ENCODE data around the gene EPB41L2. TPM values are rescaled to one million over a fixed set of nuclear protein-coding genes. Genes with fewer than 3 reads are reported as not detected.

Gene EPB41L2
- total RNA-seq, 4 donors from 2014 or later, result 58.8 to 105 (median 81.3) TPM

DNA sequence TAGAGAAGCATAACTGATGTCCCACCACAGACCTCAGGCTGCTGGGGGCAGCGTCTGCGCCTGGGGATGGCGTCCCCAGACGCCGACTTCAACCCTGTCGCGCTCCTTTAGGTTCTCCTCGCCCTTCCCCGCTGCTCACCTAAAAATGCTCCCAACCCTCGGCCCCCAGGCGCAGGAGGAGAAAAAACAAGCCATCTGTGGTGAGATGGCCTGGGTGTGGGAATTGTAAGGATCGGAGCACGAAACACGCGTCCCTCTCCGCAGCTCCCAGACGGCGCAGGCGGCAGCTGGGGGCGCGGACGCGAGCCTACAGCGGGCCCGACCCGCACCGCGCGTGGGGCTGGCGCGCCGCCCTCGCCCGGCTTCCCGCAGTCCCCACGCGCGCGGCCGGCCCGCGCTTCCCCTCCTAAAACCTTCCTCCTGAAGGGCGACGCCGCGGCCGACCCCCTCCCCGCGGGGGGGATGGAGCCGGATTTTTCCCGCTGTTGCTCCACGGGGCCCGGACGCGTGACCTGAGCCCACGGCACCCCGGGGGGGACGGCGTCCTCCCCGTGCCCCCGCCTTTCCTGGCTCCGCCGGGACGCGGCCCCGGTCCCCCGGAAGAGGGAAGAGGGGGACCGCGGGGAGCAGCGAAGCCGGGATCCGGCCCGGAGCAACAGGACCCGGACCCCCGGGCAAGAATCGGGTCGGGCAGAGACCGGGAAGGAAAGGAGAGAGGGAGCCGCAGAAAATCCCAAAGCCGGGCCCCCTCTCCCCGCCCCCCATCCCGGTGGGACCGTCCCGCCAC, 611 bp downstream of the EPB41L2 start:
- Histone ChIP-seq H3K27ac (peak overlapping the region; percentile 55 to 91 (median 87)), H3K4me3 (replicated peaks in 1 of 3) (peak overlapping the region; percentile 74 to 98 (median 92)), H3K27me3 (no peaks in the 10 kb centered on the region), H3K4me1 (peaks cover 3 to 17% of the 10 kb centered on the region in 2 donors), H3K36me3 (no peaks in the 10 kb centered on the region), H3K9me3 (no peaks in the 10 kb centered on the region)
- 0 to 1% methylated on average over 8 to 35 of the region's 84 CpGs for WGBS, 2 donors
- TF ChIP-seq POLR2A (IDR thresholded peaks at IDR 0.05), result no peak
- TF ChIP-seq, protein P1, sequence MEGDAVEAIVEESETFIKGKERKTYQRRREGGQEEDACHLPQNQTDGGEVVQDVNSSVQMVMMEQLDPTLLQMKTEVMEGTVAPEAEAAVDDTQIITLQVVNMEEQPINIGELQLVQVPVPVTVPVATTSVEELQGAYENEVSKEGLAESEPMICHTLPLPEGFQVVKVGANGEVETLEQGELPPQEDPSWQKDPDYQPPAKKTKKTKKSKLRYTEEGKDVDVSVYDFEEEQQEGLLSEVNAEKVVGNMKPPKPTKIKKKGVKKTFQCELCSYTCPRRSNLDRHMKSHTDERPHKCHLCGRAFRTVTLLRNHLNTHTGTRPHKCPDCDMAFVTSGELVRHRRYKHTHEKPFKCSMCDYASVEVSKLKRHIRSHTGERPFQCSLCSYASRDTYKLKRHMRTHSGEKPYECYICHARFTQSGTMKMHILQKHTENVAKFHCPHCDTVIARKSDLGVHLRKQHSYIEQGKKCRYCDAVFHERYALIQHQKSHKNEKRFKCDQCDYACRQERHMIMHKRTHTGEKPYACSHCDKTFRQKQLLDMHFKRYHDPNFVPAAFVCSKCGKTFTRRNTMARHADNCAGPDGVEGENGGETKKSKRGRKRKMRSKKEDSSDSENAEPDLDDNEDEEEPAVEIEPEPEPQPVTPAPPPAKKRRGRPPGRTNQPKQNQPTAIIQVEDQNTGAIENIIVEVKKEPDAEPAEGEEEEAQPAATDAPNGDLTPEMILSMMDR (IDR thresholded peaks at IDR 0.05), result no peak
- DNase-seq, result peak; percentile 28 to 35
- intact Hi-C loops (cut with DNase I), result no loop called here

DNA sequence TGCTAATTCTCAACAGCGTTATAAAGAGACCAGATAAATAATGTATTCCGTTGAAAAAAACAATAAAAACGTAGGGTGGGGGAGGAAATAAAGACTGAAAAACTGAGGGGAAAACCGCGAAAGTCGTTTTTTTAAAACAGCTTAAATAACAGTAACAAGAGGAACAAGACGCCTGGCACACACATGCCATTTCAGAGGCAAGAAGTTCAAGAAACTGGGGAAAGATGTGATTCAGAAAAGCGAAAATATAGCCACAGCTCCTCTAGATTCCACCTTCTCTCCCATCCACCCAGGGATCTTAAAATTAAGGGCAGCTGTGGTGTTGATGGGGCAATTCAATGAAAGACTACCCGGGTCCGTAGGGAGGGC, 1.3 kb downstream of the EPB41L2 start:
- H3K4me3 ChIP-seq (replicated peaks in 1 of 3), result peak overlapping the region in 1 of 3 donors; percentile 74
- no peaks in the 10 kb centered on the region for H3K36me3 ChIP-seq
- intact Hi-C loops (cut with DNase I), result no loop called here
- TF ChIP-seq POLR2A (IDR thresholded peaks at IDR 0.05), result no peak
- TF ChIP-seq, protein P1 (IDR thresholded peaks at IDR 0.05), result no peak
- peaks cover 3 to 17% of the 10 kb centered on the region in 2 donors for H3K4me1 ChIP-seq
- no peaks in the 10 kb centered on the region for H3K27me3 ChIP-seq
- H3K9me3 ChIP-seq, result no peaks in the 10 kb centered on the region
- DNase-seq, result no peak
- H3K27ac ChIP-seq, result peak overlapping the region in 2 of 3 donors; percentile 87 to 91
- 30 to 32% methylated on average over 10 of the region's 10 CpGs for WGBS, 2 donors

DNA sequence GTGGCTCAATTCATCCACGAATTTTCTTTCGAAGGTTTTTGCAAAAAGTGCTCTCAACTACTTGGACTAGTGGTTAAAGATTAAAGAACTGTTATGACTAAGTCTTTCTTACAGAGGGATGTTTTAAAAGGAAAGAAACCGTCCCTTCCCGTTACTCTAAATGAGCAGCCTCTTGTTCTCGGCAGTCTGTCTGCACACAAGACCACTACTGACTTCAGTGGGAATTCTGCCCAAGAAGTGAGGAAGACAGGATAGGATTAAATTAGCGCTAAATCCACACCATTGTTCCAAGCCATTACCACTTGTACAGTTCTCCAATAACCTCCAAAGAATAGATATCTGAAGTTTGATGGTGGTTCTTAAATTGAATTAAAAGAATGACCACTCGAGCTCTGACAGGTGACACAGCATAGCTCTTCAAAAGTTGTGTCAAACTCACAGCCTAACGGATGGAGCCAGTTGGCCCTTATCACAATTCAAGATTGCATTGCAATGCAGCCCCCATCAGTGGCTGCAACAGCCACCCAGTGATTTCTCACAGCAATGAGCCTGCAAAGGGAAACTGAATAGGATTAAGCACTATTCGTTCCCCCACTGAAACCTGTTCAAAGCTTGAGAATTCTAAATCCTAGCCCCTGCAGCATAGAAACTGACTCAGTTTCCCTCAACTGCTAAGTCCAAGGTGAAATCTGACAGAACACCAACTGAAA, 1.8 kb downstream of the EPB41L2 start:
- H3K36me3 ChIP-seq, result no peaks in the 10 kb centered on the region
- 62 to 65% methylated on average over 9 of the region's 9 CpGs for WGBS, 2 donors

DNA sequence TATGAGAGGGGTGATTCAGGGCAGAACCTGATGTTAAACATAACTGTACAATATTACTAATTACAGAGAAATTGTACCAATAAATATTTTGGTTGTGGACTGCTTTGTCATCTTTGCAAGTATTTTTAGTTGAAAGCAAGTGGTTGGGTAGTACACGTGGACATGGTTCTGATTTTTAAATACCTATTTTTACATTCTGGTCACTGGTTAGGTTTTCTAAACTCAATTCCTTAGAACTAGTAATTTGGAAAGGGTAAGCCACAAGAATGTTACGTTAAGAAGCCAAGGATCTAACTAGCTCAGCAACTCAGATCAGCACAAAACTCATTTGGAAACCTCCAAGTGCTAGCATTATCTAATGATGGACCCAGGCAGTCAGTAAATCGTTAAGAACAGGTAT, 2.7 kb downstream of the EPB41L2 start:
- 43 to 59% methylated on average over 3 of the region's 3 CpGs for WGBS, 2 donors
- H3K36me3 ChIP-seq, result no peaks in the 10 kb centered on the region
- H3K27ac ChIP-seq, result peak overlapping the region in 2 of 3 donors; percentile 12 to 91
- intact Hi-C loops (cut with DNase I), result no loop called here
- DNase-seq, result no peak
- no peak overlapping the region for H3K4me3 ChIP-seq (replicated peaks in 1 of 3)
- H3K27me3 ChIP-seq, result no peaks in the 10 kb centered on the region
- no peaks in the 10 kb centered on the region for H3K9me3 ChIP-seq
- TF ChIP-seq POLR2A (IDR thresholded peaks at IDR 0.05), result no peak
- TF ChIP-seq, protein P1 (IDR thresholded peaks at IDR 0.05), result no peak
- H3K4me1 ChIP-seq, result peaks cover 3 to 17% of the 10 kb centered on the region in 2 donors

More for the DNA sequence above, 1.8 kb downstream of the EPB41L2 start:
- Histone ChIP-seq H3K4me3 (replicated peaks in 1 of 3) (peak overlapping the region in 1 of 3 donors; percentile 74), H3K9me3 (no peaks in the 10 kb centered on the region), H3K27me3 (no peaks in the 10 kb centered on the region), H3K4me1 (peaks cover 3 to 17% of the 10 kb centered on the region in 2 donors), H3K27ac (peak overlapping the region in 1 of 3 donors; percentile 91)
- no peak for DNase-seq
- intact Hi-C loops (cut with DNase I), result no loop called here
- no peak for TF ChIP-seq POLR2A (IDR thresholded peaks at IDR 0.05)
- TF ChIP-seq, protein P1 (IDR thresholded peaks at IDR 0.05), result no peak

DNA sequence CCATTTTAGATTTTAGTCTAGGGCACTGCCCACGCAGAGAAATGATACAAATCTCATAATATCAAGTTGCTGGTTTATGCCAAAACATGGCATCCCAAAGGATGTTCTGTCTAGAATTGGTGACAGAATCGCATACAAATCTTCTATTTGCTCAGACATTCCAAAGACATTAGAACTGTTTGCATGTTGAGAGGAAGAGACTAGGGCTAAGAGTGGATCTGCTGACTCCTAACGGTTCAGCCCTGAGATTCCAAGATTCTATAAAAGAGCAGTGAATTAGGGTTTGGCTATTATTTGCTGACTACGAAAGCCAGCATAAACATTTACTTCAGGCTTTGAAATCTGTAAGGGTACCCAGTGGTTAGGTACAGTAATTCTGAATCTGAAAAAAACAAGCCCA, 3.6 kb downstream of the EPB41L2 start:
- TF ChIP-seq, protein P1 (IDR thresholded peaks at IDR 0.05), result no peak
- no peak for TF ChIP-seq POLR2A (IDR thresholded peaks at IDR 0.05)
- no peak overlapping the region for H3K4me3 ChIP-seq (replicated peaks in 1 of 3)
- 86 to 89% methylated on average over 4 of the region's 4 CpGs for WGBS, 2 donors
- H3K4me1 ChIP-seq, result peaks cover 3 to 17% of the 10 kb centered on the region in 2 donors
- no peaks in the 10 kb centered on the region for H3K9me3 ChIP-seq
- H3K36me3 ChIP-seq, result no peaks in the 10 kb centered on the region
- DNase-seq, result no peak
- peak overlapping the region in 1 of 3 donors; percentile 91 for H3K27ac ChIP-seq
- no peaks in the 10 kb centered on the region for H3K27me3 ChIP-seq
- intact Hi-C loops (cut with DNase I), result no loop called here
